ENCODE results near the gene MSRB3. TPM values are rescaled to one million over a fixed set of nuclear protein-coding genes. Genes with fewer than 3 reads are reported as not detected.
A peak's percentile ranks its signal among the peaks of the same experiment; 100 is the strongest.

The MSRB3 gene
- 0.41 and 2.8 TPM in 2 replicates for total RNA-seq (2014; rRNA removed; shearing (Covaris generic))

DNA sequence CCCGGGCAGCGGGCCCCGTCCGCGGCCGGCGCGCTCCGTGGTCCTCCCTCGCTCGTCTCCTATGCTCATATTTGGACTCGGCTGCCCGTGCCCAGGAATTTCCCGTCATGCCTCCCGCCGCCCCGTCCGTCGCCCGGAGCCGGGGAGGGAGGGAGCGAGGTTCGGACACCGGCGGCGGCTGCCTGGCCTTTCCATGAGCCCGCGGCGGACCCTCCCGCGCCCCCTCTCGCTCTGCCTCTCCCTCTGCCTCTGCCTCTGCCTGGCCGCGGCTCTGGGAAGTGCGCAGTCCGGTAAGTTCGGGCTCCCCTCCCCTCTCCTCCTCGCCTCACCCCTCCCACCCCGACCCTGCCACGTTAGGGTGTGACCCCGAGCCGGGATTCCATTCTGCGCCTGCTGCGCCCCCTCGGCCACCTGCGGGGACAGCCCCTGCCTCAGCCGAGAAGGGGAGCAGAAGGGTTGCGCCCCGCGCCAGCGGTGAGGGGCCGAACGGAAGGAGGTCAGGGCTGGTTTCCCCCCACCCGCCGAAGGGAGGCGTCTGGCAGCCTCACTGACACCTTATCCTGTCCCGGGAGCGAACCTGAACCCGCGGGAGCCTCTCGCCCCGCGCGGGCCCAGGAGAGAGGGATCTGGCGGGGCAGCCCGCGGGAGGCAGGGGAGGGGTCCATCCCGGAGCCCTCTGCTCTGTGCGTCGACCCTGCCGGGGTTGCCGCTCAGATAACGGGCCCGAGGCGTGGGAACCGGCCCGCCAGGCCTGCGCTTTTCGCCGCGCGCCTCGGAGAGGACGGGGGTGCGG lies at the start of gene MSRB3:
TSS of gene MSRB3 (plus strand) at position 108 of the 793 bp plus-strand sequence. CDS start 29,897 bp downstream, outside the sequence.
- no peaks in the 10 kb centered on the region for H3K36me3 ChIP-seq (replicated peaks; ENCODE audit: control insufficient read depth, insufficient read depth, low read length)
- peaks cover 15% of the 10 kb centered on the region for H3K27me3 ChIP-seq (ENCODE audit: control insufficient read depth, insufficient read depth, low read length)
- peak within 1 kb of the TSS; percentile 74 for H3K4me3 ChIP-seq (ENCODE audit: insufficient read depth, low read depth, low read length)
- DNase-seq = peak; percentile 88

DNA sequence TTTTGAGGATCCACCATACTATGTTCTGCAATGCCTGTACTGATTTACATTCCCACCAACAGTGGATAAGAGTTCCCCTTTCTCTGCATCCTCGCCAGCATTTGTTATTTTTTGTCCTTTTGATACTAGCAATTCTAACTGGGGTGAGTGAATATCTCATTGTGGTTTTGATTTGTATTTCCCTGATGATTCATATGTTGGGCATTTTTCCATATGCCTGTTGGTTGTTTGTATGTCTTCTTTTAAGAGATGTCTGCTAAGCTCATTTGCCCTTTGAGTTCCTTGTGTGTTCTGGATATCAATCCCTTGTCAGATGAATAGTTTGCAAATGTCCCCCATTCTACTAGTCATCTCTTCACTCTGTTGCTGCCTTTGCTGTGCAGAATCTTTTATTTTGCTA lies 49.0 kb upstream of the MSRB3 start:
- DNase-seq = no peak
- H3K4me3 ChIP-seq (ENCODE audit: insufficient read depth, low read depth, low read length) = no peak overlapping the region
- H3K27me3 ChIP-seq (ENCODE audit: control insufficient read depth, insufficient read depth, low read length) = no peaks in the 10 kb centered on the region
- no peaks in the 10 kb centered on the region; the same call in 1 of the 2 replicates for H3K36me3 ChIP-seq (replicated peaks; ENCODE audit: control insufficient read depth, insufficient read depth, low read length)

DNA sequence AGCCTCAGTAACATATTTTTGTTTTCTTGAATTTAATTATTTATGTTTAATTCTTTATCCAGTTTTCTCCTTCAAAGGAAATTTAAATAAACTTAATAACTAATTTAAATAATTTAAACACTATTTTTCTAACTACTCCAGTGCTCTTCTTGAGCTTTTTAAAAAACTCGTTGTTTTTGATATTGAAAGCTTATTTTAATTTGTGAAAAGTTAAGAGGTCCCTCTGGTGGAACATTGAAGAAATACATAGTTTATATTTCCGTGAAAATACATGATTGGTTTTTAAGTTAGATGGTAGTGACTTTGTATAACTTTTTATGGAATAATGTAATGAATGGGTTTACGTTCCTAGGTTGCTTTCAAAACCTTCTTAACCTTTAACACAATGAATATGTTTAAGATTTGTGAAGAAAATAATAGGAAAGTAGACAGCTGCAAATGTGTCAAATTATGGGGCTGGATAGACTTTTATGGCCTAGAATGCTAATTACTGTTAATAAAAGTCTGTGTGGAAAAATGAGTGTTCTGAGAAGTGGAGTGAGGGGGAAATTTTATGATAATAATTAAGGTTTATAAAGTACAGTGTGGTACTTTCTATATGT lies 45.9 kb upstream of the MSRB3 start:
- H3K36me3 ChIP-seq (replicated peaks; ENCODE audit: control insufficient read depth, insufficient read depth, low read length) = no peaks in the 10 kb centered on the region; the same call in 1 of the 2 replicates
- DNase-seq = peak; percentile 4
- H3K27me3 ChIP-seq (ENCODE audit: control insufficient read depth, insufficient read depth, low read length) = no peaks in the 10 kb centered on the region
- no peak overlapping the region for H3K4me3 ChIP-seq (ENCODE audit: insufficient read depth, low read depth, low read length)

DNA sequence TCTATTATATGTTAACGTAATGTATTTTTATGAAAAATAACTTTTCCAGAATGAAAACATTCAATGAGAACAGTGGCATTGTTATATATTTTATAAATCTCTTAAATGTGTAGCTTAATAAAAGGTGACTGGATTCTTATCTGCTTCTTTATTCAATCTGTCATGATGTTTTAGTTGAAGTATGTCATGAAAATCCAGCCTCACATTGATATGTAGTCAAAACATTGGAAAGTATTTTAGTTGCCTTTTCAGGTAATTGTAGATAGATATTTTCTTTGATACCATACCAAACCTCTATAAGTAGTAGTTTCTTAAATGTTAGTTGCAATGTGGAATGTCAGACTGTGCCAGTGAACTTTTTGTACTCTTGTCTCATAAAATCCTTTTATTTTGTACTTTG lies 41.3 kb upstream of the MSRB3 start:
- no peaks in the 10 kb centered on the region for H3K27me3 ChIP-seq (ENCODE audit: control insufficient read depth, insufficient read depth, low read length)
- H3K36me3 ChIP-seq (replicated peaks; ENCODE audit: control insufficient read depth, insufficient read depth, low read length) = no peaks in the 10 kb centered on the region; the same call in none of the 2 replicates
- no peak overlapping the region for H3K4me3 ChIP-seq (ENCODE audit: insufficient read depth, low read depth, low read length)
- no peak for DNase-seq

DNA sequence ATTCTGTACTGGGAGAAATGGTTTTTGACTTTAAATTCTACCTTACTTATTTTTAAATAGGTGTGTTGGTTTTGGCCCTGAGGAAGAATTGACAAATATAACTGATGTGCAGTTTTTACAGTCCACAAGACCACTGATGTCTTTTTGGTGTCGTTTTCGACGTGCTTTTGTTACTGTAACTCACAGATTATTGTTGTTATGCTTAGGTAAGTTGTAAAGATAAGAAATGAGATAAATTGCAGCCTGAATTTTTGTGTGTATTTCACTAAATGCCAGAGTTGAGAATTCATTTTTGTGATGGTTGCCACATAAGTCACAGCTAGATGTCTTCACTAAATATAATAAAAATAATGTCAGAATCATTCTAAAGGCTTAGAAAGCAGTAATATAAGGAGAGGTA lies 39.9 kb upstream of the MSRB3 start:
- Histone ChIP-seq H3K36me3 (replicated peaks; ENCODE audit: control insufficient read depth, insufficient read depth, low read length) (no peaks in the 10 kb centered on the region; the same call in none of the 2 replicates), H3K27me3 (ENCODE audit: control insufficient read depth, insufficient read depth, low read length) (no peaks in the 10 kb centered on the region), H3K4me3 (ENCODE audit: insufficient read depth, low read depth, low read length) (no peak overlapping the region)
- no peak for DNase-seq

DNA sequence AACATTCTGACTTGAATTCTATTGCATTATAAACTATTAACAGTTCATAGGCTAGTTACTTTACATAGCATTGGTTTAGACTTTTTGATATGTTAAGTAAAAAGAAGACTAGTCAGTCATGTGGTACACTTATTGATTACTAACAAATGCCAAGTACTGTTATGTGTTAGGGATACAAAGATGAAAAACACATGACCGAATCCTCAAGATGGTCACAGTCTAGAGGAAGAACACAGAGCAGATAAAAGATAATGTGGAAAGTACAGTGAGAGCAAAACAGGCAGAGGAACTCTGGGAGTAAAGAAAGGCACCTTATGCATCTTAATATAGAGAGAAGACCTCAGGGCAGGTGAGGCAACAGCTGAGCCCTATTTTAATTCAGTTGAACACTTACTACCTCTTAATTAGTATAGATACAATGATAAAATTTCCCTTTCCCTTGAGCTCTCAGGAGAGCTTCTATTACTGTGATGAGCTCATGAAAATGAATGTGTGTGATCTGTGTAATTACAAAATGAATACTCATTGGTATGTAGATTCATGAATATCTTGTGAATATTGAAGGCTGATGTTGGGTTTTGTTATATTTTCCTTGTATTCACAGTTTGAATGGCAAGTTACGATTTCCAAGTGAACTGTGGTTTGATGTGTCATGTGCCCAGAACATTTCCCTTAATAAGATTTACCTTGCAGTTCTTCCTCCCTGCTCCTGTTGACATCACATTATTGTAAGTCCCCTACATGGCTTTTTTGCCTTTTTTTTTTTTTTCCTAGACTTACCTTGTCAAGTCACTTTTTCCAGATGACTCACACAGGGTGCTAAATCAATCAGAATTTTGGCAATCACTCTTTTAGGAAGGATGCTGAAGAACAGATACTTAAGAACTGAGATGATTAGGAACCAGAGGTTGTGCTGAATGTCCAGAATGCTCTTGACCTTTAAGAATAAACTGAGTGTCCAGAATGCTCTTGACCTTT lies 29.5 kb upstream of the MSRB3 start:
- H3K27me3 ChIP-seq (ENCODE audit: control insufficient read depth, insufficient read depth, low read length) = no peaks in the 10 kb centered on the region
- no peak overlapping the region for H3K4me3 ChIP-seq (ENCODE audit: insufficient read depth, low read depth, low read length)
- H3K36me3 ChIP-seq (replicated peaks; ENCODE audit: control insufficient read depth, insufficient read depth, low read length) = peaks cover 2% of the 10 kb centered on the region; the same call in 1 of the 2 replicates
- no peak for DNase-seq

DNA sequence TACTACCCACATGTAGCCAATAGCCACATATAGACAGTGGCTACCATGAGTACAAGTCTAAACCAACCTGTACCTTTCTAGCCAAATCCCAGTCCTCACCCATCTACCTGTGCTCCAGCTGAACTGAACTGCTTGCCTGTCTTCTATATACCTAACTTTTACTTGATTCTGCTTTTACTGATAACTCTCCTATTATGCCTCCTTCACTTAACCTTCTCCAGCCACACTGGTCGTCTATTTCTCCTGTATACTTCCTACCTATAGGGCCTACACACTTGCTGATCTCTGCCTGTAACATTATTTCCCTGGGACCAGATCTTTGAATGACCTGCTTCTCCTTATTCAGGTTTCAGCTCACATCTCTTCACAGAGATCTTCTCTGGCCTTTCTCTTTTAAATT lies 26.0 kb upstream of the MSRB3 start:
- Histone ChIP-seq H3K36me3 (replicated peaks; ENCODE audit: control insufficient read depth, insufficient read depth, low read length) (no peaks in the 10 kb centered on the region), H3K4me3 (ENCODE audit: insufficient read depth, low read depth, low read length) (no peak overlapping the region), H3K27me3 (ENCODE audit: control insufficient read depth, insufficient read depth, low read length) (no peaks in the 10 kb centered on the region)
- DNase-seq = no peak

DNA sequence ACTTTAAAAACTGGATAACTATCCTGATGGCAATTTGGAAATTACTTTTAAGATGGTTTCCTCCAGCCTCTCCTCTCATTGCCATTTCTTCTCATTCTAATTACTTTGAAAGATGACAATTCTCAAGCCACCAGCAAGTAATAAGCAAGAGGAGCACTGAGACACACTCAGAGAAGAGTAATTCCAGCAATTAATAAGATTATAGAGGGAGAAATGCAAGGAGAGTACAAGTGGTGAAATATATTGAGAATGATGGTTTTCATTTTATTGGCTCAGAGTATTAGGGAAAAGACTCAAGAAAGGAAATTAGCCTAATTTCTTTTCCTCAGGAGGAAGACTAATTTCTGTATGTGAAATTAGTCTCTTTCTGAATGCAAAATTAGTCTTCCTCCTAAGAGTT lies 20.5 kb upstream of the MSRB3 start:
- Histone ChIP-seq H3K4me3 (ENCODE audit: insufficient read depth, low read depth, low read length) (no peak overlapping the region), H3K36me3 (replicated peaks; ENCODE audit: control insufficient read depth, insufficient read depth, low read length) (no peaks in the 10 kb centered on the region), H3K27me3 (ENCODE audit: control insufficient read depth, insufficient read depth, low read length) (no peaks in the 10 kb centered on the region)
- DNase-seq = no peak

DNA sequence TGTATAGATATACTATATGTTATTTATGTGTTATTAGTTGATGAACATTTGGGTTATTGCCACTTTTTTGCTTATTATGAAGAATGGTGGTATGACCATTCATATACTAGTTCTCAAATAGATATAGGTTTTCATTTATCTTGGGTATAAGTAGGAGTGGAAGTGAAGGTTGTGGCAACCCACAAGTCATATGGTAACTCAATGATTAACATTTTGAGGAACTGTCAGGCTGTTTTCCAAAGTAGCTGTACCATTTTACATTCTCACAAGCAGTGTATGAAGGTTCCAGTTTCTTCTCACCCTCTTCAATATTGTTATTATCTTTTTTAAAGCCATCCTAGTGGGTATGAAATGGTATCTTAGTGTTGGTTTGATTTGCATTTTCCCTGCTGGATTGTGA lies 19.0 kb upstream of the MSRB3 start:
- Histone ChIP-seq H3K27me3 (ENCODE audit: control insufficient read depth, insufficient read depth, low read length) (no peaks in the 10 kb centered on the region), H3K4me3 (ENCODE audit: insufficient read depth, low read depth, low read length) (no peak overlapping the region), H3K36me3 (replicated peaks; ENCODE audit: control insufficient read depth, insufficient read depth, low read length) (no peaks in the 10 kb centered on the region)
- no peak for DNase-seq

DNA sequence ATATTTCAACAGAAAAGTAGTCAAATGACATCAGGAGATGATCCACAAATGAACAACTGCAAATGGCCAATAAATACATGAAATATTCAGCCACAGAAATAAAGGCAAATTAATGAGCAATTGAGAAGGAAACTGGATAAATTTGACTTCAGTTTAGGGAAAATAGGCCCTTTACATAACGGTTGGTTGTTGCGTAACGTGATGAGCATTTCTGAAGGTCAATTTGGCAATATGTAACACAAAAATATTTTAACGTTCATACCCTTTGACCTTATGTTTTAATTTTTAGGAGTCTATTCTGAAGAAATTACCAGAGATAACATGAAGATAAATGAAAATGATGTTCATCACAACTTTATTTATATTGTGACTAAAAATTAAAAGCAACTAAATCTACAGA lies 14.7 kb upstream of the MSRB3 start:
- no peak for DNase-seq
- Histone ChIP-seq H3K4me3 (ENCODE audit: insufficient read depth, low read depth, low read length) (no peak overlapping the region), H3K36me3 (replicated peaks; ENCODE audit: control insufficient read depth, insufficient read depth, low read length) (no peaks in the 10 kb centered on the region), H3K27me3 (ENCODE audit: control insufficient read depth, insufficient read depth, low read length) (no peaks in the 10 kb centered on the region)

DNA sequence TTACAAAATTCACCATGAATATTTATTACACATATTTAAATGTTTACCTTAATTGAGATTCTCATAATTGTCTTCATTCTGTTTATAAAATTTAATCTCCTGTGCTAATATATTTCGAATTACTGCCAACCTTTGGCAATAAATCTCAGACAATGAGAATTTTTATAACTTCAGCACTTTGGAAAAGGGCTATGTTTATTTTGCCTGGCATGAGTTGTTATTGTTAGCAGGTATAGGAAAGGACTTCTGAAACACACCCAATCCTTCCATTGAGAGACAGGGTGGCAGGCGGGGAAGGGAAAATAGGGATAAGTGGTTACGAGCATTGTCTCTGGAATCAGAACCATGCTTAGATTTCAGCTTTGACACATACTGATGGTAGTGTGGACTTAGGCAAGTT lies 12.1 kb upstream of the MSRB3 start:
- H3K4me3 ChIP-seq (ENCODE audit: insufficient read depth, low read depth, low read length) = no peak overlapping the region
- H3K36me3 ChIP-seq (replicated peaks; ENCODE audit: control insufficient read depth, insufficient read depth, low read length) = no peaks in the 10 kb centered on the region
- no peak for DNase-seq
- no peaks in the 10 kb centered on the region for H3K27me3 ChIP-seq (ENCODE audit: control insufficient read depth, insufficient read depth, low read length)

DNA sequence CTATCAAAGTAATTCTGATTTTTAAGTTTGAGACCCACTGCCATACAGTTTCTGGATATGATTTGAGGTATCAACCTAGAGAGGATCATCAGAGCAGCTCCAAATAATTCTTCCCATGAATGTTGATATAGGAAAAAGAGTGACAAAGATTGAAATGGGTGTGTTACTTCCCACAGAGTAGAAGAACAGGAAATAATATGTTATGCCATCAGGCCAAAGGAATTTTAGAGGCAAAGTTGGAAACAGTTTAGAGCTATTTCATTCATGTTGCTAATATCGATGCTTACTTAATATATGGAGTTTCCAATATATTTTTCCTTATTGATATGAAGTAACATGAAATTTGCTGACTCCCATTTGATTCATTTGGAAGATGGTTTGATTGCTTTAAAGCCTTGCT lies 8.9 kb upstream of the MSRB3 start:
- Histone ChIP-seq H3K36me3 (replicated peaks; ENCODE audit: control insufficient read depth, insufficient read depth, low read length) (no peaks in the 10 kb centered on the region), H3K4me3 (ENCODE audit: insufficient read depth, low read depth, low read length) (no peak overlapping the region), H3K27me3 (ENCODE audit: control insufficient read depth, insufficient read depth, low read length) (no peaks in the 10 kb centered on the region)
- DNase-seq = no peak

DNA sequence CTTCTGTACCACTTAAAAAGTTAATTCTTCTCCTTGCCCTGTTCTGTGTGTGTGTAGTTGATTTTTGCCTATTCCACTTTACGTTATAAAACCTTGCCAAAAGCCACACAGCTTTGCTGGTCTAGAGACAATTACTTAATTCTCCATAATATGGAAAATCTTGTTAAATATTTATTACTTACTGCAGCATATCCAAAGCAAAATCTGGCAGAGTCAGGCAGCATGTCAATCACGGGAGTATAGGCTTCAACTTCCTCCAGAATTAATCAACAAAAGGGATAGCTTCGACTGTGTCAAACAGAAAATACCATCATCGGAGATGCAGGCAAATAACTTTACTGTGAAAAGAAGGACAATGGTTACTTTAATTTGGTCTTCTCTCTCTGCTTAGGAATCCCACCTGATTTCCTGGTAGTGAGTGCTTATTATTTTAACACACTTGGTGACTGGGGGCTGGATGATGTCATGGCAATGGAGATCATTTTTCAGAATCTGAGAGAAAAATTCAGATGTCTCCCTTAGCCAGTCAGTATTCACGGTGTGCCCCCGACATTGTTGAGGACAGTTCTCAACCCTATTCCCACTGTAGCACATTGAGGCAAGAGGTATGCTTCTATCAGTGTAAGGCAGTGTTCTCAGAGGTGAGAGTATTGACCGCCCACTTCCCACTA lies 3.7 kb upstream of the MSRB3 start:
- peaks cover 14% of the 10 kb centered on the region for H3K27me3 ChIP-seq (ENCODE audit: control insufficient read depth, insufficient read depth, low read length)
- DNase-seq = no peak
- no peaks in the 10 kb centered on the region for H3K36me3 ChIP-seq (replicated peaks; ENCODE audit: control insufficient read depth, insufficient read depth, low read length)
- H3K4me3 ChIP-seq (ENCODE audit: insufficient read depth, low read depth, low read length) = no peak overlapping the region

DNA sequence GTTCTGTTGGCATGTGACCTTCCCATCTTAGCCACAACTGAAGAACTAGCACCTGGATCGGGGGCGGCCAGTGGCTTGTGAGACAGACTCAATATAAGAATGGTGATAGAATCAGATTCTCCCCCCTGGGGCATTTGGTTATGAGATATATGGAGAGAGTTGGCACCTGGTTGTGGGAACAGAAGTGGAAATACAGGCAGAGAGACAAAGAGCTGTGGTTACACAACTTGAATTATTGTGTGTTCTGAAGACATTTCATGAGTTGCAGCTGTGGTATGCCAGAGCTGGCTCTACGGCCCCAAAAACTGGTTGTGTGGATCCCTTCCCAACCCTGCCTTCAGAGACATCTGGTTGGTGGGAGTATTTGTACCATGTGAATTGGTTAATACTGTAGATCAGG lies 2.9 kb upstream of the MSRB3 start:
- Histone ChIP-seq H3K27me3 (ENCODE audit: control insufficient read depth, insufficient read depth, low read length) (peaks cover 15% of the 10 kb centered on the region), H3K36me3 (replicated peaks; ENCODE audit: control insufficient read depth, insufficient read depth, low read length) (no peaks in the 10 kb centered on the region), H3K4me3 (ENCODE audit: insufficient read depth, low read depth, low read length) (no peak overlapping the region)
- no peak for DNase-seq

Measured in H7 (cell line).